ENCODE results near the gene CLSTN2. TPM values are rescaled to one million over a fixed set of nuclear protein-coding genes. Genes with fewer than 3 reads are reported as not detected.

CLSTN2 gene
- total and polyA plus RNA-seq, 2 of the 4 experiments (the other 2 are of a cell fraction), result under 0.01 to 0.07 TPM

- DNase-seq (no peak), ATAC-seq (ENCODE audit: low read depth) (no peak)
- dilution Hi-C loops (cut with HindIII; ENCODE audit: low sequenced_read_pairs, unreplicated experiment), result no loop called here
- Histone ChIP-seq H3K27me3 (ENCODE audit: control insufficient read depth, insufficient read depth, low read length) (no peaks in the 10 kb centered on the region), H2AK5ac (ENCODE audit: low read depth, low read length) (no peak overlapping the region), H3K4me1 (ENCODE audit: control insufficient read depth, insufficient read depth, low read length) (no peaks in the 10 kb centered on the region), H2BK15ac (ENCODE audit: low read depth, low read length) (no peak overlapping the region), H3K9me1 (ENCODE audit: insufficient read depth, low read length) (no peaks in the 10 kb centered on the region), H2BK20ac (ENCODE audit: low read depth, low read length) (no peak overlapping the region), H2BK120ac (ENCODE audit: low read depth, low read length) (no peak overlapping the region), H3K79me1 (ENCODE audit: low read depth in 1 of 2, low read length in 2 of 2) (no peaks in the 10 kb centered on the region), H3K4ac (ENCODE audit: low read depth, low read length) (no peak overlapping the region), H3K14ac (replicated peaks; ENCODE audit: low read depth, low read length) (no peak overlapping the region), H3K36me3 (ENCODE audit: control insufficient read depth, insufficient read depth, low read length) (no peaks in the 10 kb centered on the region), H3K4me2 (ENCODE audit: low read depth, low read length) (no peak overlapping the region), H4K5ac (ENCODE audit: low read depth, low read length) (no peak overlapping the region), H4K91ac (ENCODE audit: insufficient read depth, low read depth, low read length) (no peak overlapping the region), H3K23ac (ENCODE audit: low read depth, low read length) (no peak overlapping the region), H3K27ac (ENCODE audit: insufficient read depth, low read length) (no peak overlapping the region), H3K4me3 (ENCODE audit: insufficient read depth, low read depth, low read length) (no peak overlapping the region), H3K9ac (ENCODE audit: low read depth, low read length) (no peak overlapping the region), H4K8ac (ENCODE audit: low read depth in 2 of 2, low read length in 2 of 2) (no peak overlapping the region), H3K18ac (ENCODE audit: low read depth, low read length) (no peak overlapping the region), H2AFZ (replicated peaks; ENCODE audit: low read length, poor library complexity) (no peak overlapping the region), H2AK9ac (replicated peaks; ENCODE audit: low read depth, low read length, poor library complexity) (no peak overlapping the region), H2BK5ac (ENCODE audit: low read depth, low read length, poor library complexity, severe bottlenecking) (no peak overlapping the region), H4K20me1 (ENCODE audit: insufficient read depth, low read length) (no peaks in the 10 kb centered on the region), H3K56ac (ENCODE audit: extremely low read depth, insufficient read depth, low read length) (no peak overlapping the region), H3K9me3 (ENCODE audit: control insufficient read depth, insufficient read depth, low read length) (peaks cover 2% of the 10 kb centered on the region; the same call in 1 of the 2 replicates)
- intact Hi-C loops (cut with micrococcal nuclease), result no loop called here
- ChIA-PET CTCF (no interaction called here), POLR2A (ENCODE audit: unreplicated experiment) (no interaction called here)
- in situ Hi-C loops (cut with MboI; ENCODE audit: low sequenced_read_pairs), result no loop called here
- no TSS peak for BruUV-seq (replicated peaks)
- no peak for TF ChIP-seq CHD1 (IDR thresholded peaks at IDR 0.05; ENCODE audit: low read depth, low read length)
- no peak for TF ChIP-seq RFX5 (IDR thresholded peaks at IDR 0.05; ENCODE audit: low read depth, low read length)
- no peak for TF ChIP-seq RAD21 (IDR thresholded peaks at IDR 0.05; ENCODE audit: low read length)
- TF ChIP-seq CEBPB (IDR thresholded peaks at IDR 0.05; ENCODE audit: low read depth, low read length), result no peak
- no peak for TF ChIP-seq NFE2L2 (IDR thresholded peaks at IDR 0.05; ENCODE audit: low read depth, low read length)
- TF ChIP-seq FOS (IDR thresholded peaks at IDR 0.05; ENCODE audit: low read depth, low read length), result no peak
- TF ChIP-seq, protein P1, sequence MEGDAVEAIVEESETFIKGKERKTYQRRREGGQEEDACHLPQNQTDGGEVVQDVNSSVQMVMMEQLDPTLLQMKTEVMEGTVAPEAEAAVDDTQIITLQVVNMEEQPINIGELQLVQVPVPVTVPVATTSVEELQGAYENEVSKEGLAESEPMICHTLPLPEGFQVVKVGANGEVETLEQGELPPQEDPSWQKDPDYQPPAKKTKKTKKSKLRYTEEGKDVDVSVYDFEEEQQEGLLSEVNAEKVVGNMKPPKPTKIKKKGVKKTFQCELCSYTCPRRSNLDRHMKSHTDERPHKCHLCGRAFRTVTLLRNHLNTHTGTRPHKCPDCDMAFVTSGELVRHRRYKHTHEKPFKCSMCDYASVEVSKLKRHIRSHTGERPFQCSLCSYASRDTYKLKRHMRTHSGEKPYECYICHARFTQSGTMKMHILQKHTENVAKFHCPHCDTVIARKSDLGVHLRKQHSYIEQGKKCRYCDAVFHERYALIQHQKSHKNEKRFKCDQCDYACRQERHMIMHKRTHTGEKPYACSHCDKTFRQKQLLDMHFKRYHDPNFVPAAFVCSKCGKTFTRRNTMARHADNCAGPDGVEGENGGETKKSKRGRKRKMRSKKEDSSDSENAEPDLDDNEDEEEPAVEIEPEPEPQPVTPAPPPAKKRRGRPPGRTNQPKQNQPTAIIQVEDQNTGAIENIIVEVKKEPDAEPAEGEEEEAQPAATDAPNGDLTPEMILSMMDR (conservative IDR thresholded peaks at IDR 0.05; ENCODE audit: low read depth, low read length), result no peak
- TF ChIP-seq SMC3 (IDR thresholded peaks at IDR 0.05; ENCODE audit: low read depth, low read length), result no peak
- no peak for TF ChIP-seq MAZ (IDR thresholded peaks at IDR 0.05; ENCODE audit: borderline replicate concordance, low read depth, low read length)
- TF ChIP-seq POLR2A (IDR thresholded peaks at IDR 0.05; ENCODE audit: low read depth, low read length), result no peak
- no peak for TF ChIP-seq BHLHE40 (IDR thresholded peaks at IDR 0.05; ENCODE audit: low read depth, low read length)
- TF ChIP-seq, protein P2, sequence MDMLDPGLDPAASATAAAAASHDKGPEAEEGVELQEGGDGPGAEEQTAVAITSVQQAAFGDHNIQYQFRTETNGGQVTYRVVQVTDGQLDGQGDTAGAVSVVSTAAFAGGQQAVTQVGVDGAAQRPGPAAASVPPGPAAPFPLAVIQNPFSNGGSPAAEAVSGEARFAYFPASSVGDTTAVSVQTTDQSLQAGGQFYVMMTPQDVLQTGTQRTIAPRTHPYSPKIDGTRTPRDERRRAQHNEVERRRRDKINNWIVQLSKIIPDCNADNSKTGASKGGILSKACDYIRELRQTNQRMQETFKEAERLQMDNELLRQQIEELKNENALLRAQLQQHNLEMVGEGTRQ (IDR thresholded peaks at IDR 0.05; ENCODE audit: low read depth, low read length), result no peak
Observed at GRCh38 chr3:140599009-140599408, 664.0 kb downstream of the CLSTN2 start.

All from IMR-90 (cell line).